Astrocyte (in vitro differentiated cells and primary cell): ENCODE data around the gene MOBP. TPM values are rescaled to one million over a fixed set of nuclear protein-coding genes. Genes with fewer than 3 reads are reported as not detected.

Source experiments
- DNase-seq: peaks from one replicate; pipeline ENCODE4 v3.0.0-alpha.2; 2010; ENCODE audit warnings: low read depth
- FAIRE-seq: peaks from 2 replicates; lab custom pipeline; 2011; peaks lifted over from hg19 to GRCh38; lab: Jason Lieb, UNC
- H2AFZ ChIP-seq: 2 replicates; pipeline ENCODE4 v1.6.0; 2012; ENCODE audit warnings: low read depth, low read length, inconsistent platforms
- H3K27ac ChIP-seq: 2 replicates; pipeline ENCODE4 v1.5.1; 2011; ENCODE audit warnings: low read depth, low read length, inconsistent platforms
- H3K27me3 ChIP-seq: 2 replicates; pipeline ENCODE4 v1.6.0; 2011; ENCODE audit warnings: low read length, inconsistent platforms; ENCODE audit not compliant: insufficient read depth
- H3K36me3 ChIP-seq: 2 replicates; pipeline ENCODE4 v1.5.1; 2011; ENCODE audit warnings: low read length, inconsistent platforms; ENCODE audit not compliant: insufficient read depth
- H3K4me1 ChIP-seq: 2 replicates; pipeline ENCODE4 v1.5.1; 2011; ENCODE audit warnings: low read length, inconsistent platforms; ENCODE audit not compliant: insufficient read depth
- H3K4me2 ChIP-seq: 2 replicates; pipeline ENCODE4 v1.6.0; 2012; ENCODE audit warnings: low read length, inconsistent platforms
- H3K4me3 ChIP-seq: 2 replicates; pipeline ENCODE4 v1.5.1; 2011; ENCODE audit warnings: low read depth, mild to moderate bottlenecking, low read length, inconsistent platforms; ENCODE audit not compliant: insufficient read depth
- H3K79me2 ChIP-seq: 2 replicates; pipeline ENCODE4 v1.6.0; 2012; ENCODE audit warnings: mild to moderate bottlenecking, low read length, inconsistent platforms; ENCODE audit not compliant: insufficient read depth
- H3K9ac ChIP-seq: 2 replicates; pipeline ENCODE4 v1.6.0; 2012; ENCODE audit warnings: mild to moderate bottlenecking, low read length, inconsistent platforms
- H3K9me3 ChIP-seq: 2 replicates; pipeline ENCODE4 v1.5.1; 2012; ENCODE audit warnings: low read depth, mild to moderate bottlenecking, low read length, inconsistent platforms; ENCODE audit not compliant: insufficient read depth
- H4K20me1 ChIP-seq: 2 replicates; pipeline ENCODE4 v1.6.0; 2012; ENCODE audit warnings: low read length, inconsistent platforms; ENCODE audit not compliant: insufficient read depth
- H3K27ac Mint-ChIP-seq: one replicate; pipeline ENCODE4 v1.8.0; 2021; ENCODE audit warnings: mild to moderate bottlenecking, mixed read lengths; ENCODE audit not compliant: unreplicated experiment
- H3K27me3 Mint-ChIP-seq: one replicate; pipeline ENCODE4 v1.8.0; 2021; ENCODE audit warnings: low read depth, mixed read lengths; ENCODE audit not compliant: unreplicated experiment
- H3K36me3 Mint-ChIP-seq: one replicate; pipeline ENCODE4 v1.8.0; 2021; ENCODE audit warnings: low read depth, mixed read lengths; ENCODE audit not compliant: unreplicated experiment
- H3K4me1 Mint-ChIP-seq: one replicate; pipeline ENCODE4 v1.8.0; 2021; ENCODE audit warnings: low read depth, mixed read lengths; ENCODE audit not compliant: unreplicated experiment
- H3K4me3 Mint-ChIP-seq: one replicate; pipeline ENCODE4 v1.8.0; 2021; ENCODE audit warnings: mild to moderate bottlenecking, moderate library complexity, mixed read lengths; ENCODE audit not compliant: unreplicated experiment
- H3K9me3 Mint-ChIP-seq: one replicate; pipeline ENCODE4 v1.8.0; 2021; ENCODE audit warnings: mild to moderate bottlenecking, mixed read lengths; ENCODE audit not compliant: unreplicated experiment
- CTCF ChIP-seq: IDR thresholded peaks from 2 replicates; pipeline ENCODE4 v1.5.1; 2011; ENCODE audit warnings: low read depth, mild to moderate bottlenecking, inconsistent platforms, low read length, moderate library complexity; ENCODE audit not compliant: insufficient read depth
- EZH2 ChIP-seq: IDR thresholded peaks from 2 replicates; pipeline ENCODE4 v1.6.1; 2012; ENCODE audit warnings: mild to moderate bottlenecking, low read length, inconsistent platforms; ENCODE audit not compliant: insufficient read depth
- total RNA-seq: library from RNA; stranded (reverse); gene quantifications from 2 replicates; pipeline ENCODE4 v1.2.1, GENCODE V29; 2021

The MOBP gene
- total RNA-seq, 1 donor from 2014 or later = 0.16 TPM

DNA sequence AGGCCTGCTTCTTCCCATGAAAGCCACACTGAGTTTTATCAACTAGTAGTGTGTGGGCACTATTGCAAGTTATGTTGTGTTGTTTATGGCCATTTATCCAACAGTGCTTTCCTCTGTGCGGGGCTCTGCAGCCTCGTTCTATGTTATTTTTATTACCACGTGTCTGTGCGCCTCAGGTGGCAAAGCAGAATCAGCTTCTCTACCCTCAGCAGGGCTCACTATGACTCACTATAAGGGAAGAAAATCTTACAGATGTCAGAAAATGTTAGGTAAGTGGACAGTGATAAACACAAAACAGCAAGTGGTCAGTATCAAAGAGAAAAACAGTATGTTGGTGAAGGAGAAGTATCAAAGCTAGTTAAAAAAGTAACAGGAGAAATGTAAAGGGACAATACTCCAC is 61.4 kb downstream of the MOBP start:
- no peaks in the 10 kb centered on the region for H3K36me3 ChIP-seq
- Mint-ChIP-seq H3K27ac (no peak overlapping the region), H3K9me3 (peaks cover 2% of the 10 kb centered on the region), H3K27me3 (no peaks in the 10 kb centered on the region), H3K4me3 (no peak overlapping the region), H3K36me3 (no peaks in the 10 kb centered on the region), H3K4me1 (peaks cover 14% of the 10 kb centered on the region)
- H3K79me2 ChIP-seq = no peaks in the 10 kb centered on the region
- no peak overlapping the region for H3K27ac ChIP-seq
- no peak overlapping the region for H3K9ac ChIP-seq
- no peak overlapping the region for H3K4me2 ChIP-seq
- peaks cover 4% of the 10 kb centered on the region for H3K9me3 ChIP-seq
- DNase-seq = no peak
- no peaks in the 10 kb centered on the region for H4K20me1 ChIP-seq
- no peak for FAIRE-seq
- H3K4me1 ChIP-seq = peaks cover 12% of the 10 kb centered on the region
- no peak overlapping the region for H2AFZ ChIP-seq
- no peaks in the 10 kb centered on the region for H3K27me3 ChIP-seq
- TF ChIP-seq CTCF (no peak), EZH2 (no peak)
- H3K4me3 ChIP-seq = no peak overlapping the region

- Histone ChIP-seq H3K27ac (no peak overlapping the region), H4K20me1 (no peaks in the 10 kb centered on the region), H3K9me3 (no peaks in the 10 kb centered on the region), H3K4me1 (peaks cover 12% of the 10 kb centered on the region), H3K9ac (no peak overlapping the region), H3K79me2 (no peaks in the 10 kb centered on the region), H3K36me3 (no peaks in the 10 kb centered on the region), H3K4me3 (no peak overlapping the region), H3K27me3 (no peaks in the 10 kb centered on the region), H2AFZ (no peak overlapping the region), H3K4me2 (no peak overlapping the region)
- Mint-ChIP-seq H3K27ac (no peak overlapping the region), H3K9me3 (peaks cover 2% of the 10 kb centered on the region), H3K36me3 (no peaks in the 10 kb centered on the region), H3K4me3 (no peak overlapping the region), H3K27me3 (no peaks in the 10 kb centered on the region), H3K4me1 (peaks cover 14% of the 10 kb centered on the region)
- no peak for DNase-seq
- FAIRE-seq = no peak
- TF ChIP-seq CTCF (no peak), EZH2 (no peak)
Observed at GRCh38 chr3:39529577-39529976, 62.1 kb downstream of the MOBP start.

- Histone ChIP-seq H3K27me3 (no peaks in the 10 kb centered on the region), H3K9ac (no peak overlapping the region), H4K20me1 (no peaks in the 10 kb centered on the region), H3K4me2 (no peak overlapping the region), H2AFZ (no peak overlapping the region), H3K4me3 (no peak overlapping the region), H3K9me3 (no peaks in the 10 kb centered on the region), H3K4me1 (peaks cover 12% of the 10 kb centered on the region), H3K79me2 (no peaks in the 10 kb centered on the region), H3K27ac (no peak overlapping the region), H3K36me3 (no peaks in the 10 kb centered on the region)
- FAIRE-seq = no peak
- no peak for TF ChIP-seq EZH2
- TF ChIP-seq CTCF = no peak
- no peaks in the 10 kb centered on the region for H3K36me3 Mint-ChIP-seq
- H3K4me1 Mint-ChIP-seq = peaks cover 14% of the 10 kb centered on the region
- no peaks in the 10 kb centered on the region for H3K9me3 Mint-ChIP-seq
- no peak for DNase-seq
- no peak overlapping the region for H3K27ac Mint-ChIP-seq
- H3K27me3 Mint-ChIP-seq = no peaks in the 10 kb centered on the region
- no peak overlapping the region for H3K4me3 Mint-ChIP-seq
Observed at GRCh38 chr3:39531066-39531465, 63.6 kb downstream of the MOBP start.
